Neural crest cell (in vitro differentiated cells): Measurements from ENCODE around the gene JUN. TPM values are rescaled to one million over a fixed set of nuclear protein-coding genes. Genes with fewer than 3 reads are reported as not detected.
A peak's percentile ranks its signal among the peaks of the same experiment; 100 is the strongest.

Experiments
- DNase-seq: peaks from one replicate; pipeline ENCODE4 v3.0.0; 2021; ENCODE audit warnings: low read depth, mixed read lengths, low spot score
- H3K27ac Mint-ChIP-seq: one replicate; pipeline ENCODE4 v1.8.0; 2021; ENCODE audit warnings: mild to moderate bottlenecking, mixed read lengths; ENCODE audit not compliant: unreplicated experiment
- H3K27me3 Mint-ChIP-seq: 2 replicates; pipeline ENCODE4 v1.8.0; 2021; ENCODE audit warnings: low read depth, mild to moderate bottlenecking, mixed read lengths
- H3K36me3 Mint-ChIP-seq: 2 replicates; pipeline ENCODE4 v1.8.0; 2021; ENCODE audit warnings: low read depth, mild to moderate bottlenecking, mixed read lengths
- H3K4me1 Mint-ChIP-seq: 2 replicates; pipeline ENCODE4 v1.8.0; 2021; ENCODE audit warnings: mixed read lengths
- H3K4me3 Mint-ChIP-seq: one replicate; pipeline ENCODE4 v1.8.0; 2021; ENCODE audit warnings: mild to moderate bottlenecking, mixed read lengths
- H3K9me3 Mint-ChIP-seq: 2 replicates; pipeline ENCODE4 v1.8.0; 2021; ENCODE audit warnings: mixed read lengths
- total RNA-seq: library from RNA; stranded (reverse); gene quantifications from 2 replicates; pipeline ENCODE4 v1.2.1, GENCODE V29; 2021
- TF ChIP-seq, protein P1 (sequence below): fragments of 200-600 bp; sonication (generic); conservative IDR thresholded peaks from 2 replicates; pipeline ENCODE4 v1.5.0; 2021; ENCODE audit warnings: antibody characterized with exemption, mild to moderate bottlenecking

JUN gene
- total RNA-seq, 1 donor from 2014 or later: 28.7 TPM

GRCh38 chr1:58754683-58755467, 29.0 kb downstream of the JUN start:
- Mint-ChIP-seq H3K4me3 (no peak overlapping the region), H3K36me3 (no peaks in the 10 kb centered on the region), H3K4me1 (peaks cover 35% of the 10 kb centered on the region), H3K27ac (peak overlapping the region; percentile 86), H3K9me3 (no peaks in the 10 kb centered on the region), H3K27me3 (no peaks in the 10 kb centered on the region)
- TF ChIP-seq, protein P1, sequence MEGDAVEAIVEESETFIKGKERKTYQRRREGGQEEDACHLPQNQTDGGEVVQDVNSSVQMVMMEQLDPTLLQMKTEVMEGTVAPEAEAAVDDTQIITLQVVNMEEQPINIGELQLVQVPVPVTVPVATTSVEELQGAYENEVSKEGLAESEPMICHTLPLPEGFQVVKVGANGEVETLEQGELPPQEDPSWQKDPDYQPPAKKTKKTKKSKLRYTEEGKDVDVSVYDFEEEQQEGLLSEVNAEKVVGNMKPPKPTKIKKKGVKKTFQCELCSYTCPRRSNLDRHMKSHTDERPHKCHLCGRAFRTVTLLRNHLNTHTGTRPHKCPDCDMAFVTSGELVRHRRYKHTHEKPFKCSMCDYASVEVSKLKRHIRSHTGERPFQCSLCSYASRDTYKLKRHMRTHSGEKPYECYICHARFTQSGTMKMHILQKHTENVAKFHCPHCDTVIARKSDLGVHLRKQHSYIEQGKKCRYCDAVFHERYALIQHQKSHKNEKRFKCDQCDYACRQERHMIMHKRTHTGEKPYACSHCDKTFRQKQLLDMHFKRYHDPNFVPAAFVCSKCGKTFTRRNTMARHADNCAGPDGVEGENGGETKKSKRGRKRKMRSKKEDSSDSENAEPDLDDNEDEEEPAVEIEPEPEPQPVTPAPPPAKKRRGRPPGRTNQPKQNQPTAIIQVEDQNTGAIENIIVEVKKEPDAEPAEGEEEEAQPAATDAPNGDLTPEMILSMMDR: no peak
- no peak for DNase-seq

DNA sequence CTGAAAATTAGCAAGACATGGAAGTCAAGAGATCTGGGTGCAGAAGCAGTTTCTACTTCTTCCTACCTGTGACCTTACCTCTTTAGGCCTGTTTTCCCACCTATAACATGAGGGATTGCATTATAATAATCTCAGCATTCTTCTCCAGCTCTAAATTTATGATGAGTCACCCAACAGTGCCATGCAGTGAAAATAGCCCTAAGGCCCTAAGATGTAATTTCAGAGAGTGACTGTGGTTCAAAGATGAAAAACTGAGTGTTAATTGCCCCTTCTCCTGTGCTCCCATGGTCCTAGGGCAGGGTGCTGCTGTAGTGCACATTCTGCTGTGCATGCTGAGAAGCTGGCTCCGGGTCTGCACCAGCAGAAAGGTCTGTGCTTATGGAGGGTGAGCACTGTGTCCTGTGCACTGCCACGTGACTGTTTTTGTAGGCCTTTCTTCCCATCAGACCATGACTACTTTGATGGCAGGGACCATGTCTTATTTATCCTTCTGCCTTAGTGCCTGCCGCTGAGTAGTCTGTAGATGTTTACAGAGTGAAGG, 29.7 kb downstream of the JUN start:
- H3K9me3 Mint-ChIP-seq: no peaks in the 10 kb centered on the region
- H3K27me3 Mint-ChIP-seq: no peaks in the 10 kb centered on the region
- no peak overlapping the region for H3K27ac Mint-ChIP-seq
- H3K4me3 Mint-ChIP-seq: no peak overlapping the region
- TF ChIP-seq, protein P1: no peak
- no peak for DNase-seq
- no peaks in the 10 kb centered on the region for H3K36me3 Mint-ChIP-seq
- H3K4me1 Mint-ChIP-seq: peaks cover 40% of the 10 kb centered on the region

DNA sequence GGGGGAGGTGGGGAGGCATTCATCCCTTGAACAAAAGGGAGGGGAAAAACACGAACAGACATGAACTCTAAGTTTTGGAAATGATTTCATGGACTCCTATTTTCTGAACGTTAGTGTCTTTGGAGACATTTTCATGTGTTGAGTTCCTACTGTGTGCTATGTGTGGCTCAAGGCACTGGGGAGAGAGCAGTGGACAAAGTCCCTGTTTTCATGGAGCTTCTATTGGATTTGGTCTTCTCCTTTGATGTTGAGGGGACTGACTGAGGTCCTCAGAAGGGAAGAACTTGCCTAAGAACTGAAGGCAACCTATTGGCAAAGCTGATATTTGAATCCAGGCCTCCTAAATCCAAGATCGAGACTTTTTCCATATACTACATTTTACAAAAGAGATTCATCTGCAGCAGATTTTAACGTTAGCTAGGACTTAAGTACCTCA, 30.4 kb downstream of the JUN start:
- peak overlapping the region; percentile 13 for H3K27ac Mint-ChIP-seq
- DNase-seq: no peak
- no peaks in the 10 kb centered on the region for H3K9me3 Mint-ChIP-seq
- no peaks in the 10 kb centered on the region for H3K36me3 Mint-ChIP-seq
- peaks cover 46% of the 10 kb centered on the region for H3K4me1 Mint-ChIP-seq
- H3K27me3 Mint-ChIP-seq: no peaks in the 10 kb centered on the region
- H3K4me3 Mint-ChIP-seq: no peak overlapping the region
- TF ChIP-seq, protein P1: no peak

DNA sequence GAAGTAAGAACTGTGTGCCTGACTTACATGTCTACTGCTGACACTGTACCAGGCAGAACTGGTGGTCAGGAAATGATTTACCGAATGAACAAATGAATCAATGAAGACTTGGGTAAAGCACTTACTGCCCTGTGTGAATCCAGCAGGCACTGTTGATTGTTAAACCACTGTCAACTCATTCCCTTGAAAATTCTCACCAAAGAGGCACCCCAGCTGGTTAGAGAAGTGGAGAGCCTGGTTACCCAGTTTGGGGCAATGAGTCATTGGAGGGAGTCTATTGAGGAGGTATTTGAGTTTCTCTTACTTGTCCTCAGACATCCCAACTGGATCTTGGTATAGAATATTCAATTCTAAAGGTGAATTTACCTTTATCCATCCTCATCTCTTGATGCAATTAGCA, 34.2 kb downstream of the JUN start:
- Mint-ChIP-seq H3K9me3 (no peaks in the 10 kb centered on the region), H3K4me3 (no peak overlapping the region), H3K27me3 (no peaks in the 10 kb centered on the region), H3K4me1 (peaks cover 34% of the 10 kb centered on the region), H3K36me3 (no peaks in the 10 kb centered on the region), H3K27ac (no peak overlapping the region)
- TF ChIP-seq, protein P1: no peak
- no peak for DNase-seq

DNA sequence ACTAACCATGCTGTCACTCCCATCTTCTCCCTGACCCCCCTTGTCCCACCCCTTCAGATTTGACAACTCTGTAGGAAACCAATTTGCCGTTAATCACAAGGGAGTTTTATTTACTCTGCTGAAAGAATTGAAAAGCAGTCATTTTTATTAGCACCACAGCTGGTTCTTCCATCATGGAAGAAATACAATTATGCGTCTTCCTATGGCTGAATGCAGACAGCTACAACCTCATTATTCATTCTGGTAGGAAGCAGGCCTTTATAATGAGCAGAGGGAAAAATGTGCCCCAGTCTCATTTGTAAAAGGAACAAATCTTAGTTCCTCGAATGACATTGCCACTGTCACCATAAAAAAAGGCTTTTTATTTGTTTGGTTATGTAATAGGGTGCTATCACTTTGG, 35.2 kb downstream of the JUN start:
- no peak overlapping the region for H3K27ac Mint-ChIP-seq
- no peaks in the 10 kb centered on the region for H3K36me3 Mint-ChIP-seq
- no peak overlapping the region for H3K4me3 Mint-ChIP-seq
- TF ChIP-seq, protein P1: no peak
- DNase-seq: no peak
- no peaks in the 10 kb centered on the region for H3K9me3 Mint-ChIP-seq
- no peaks in the 10 kb centered on the region for H3K27me3 Mint-ChIP-seq
- peaks cover 24% of the 10 kb centered on the region for H3K4me1 Mint-ChIP-seq
